WTC11 (cell line): Measurements from ENCODE around the gene CHRNB1. TPM values are rescaled to one million over a fixed set of nuclear protein-coding genes. Genes with fewer than 3 reads are reported as not detected.

Source experiments
- ATAC-seq: fragments of 200-7000 bp; cut with Tn5 transposase; 2 replicates; pipeline ENCODE4 v1.10.0; 2021; ENCODE audit warnings: mild to moderate bottlenecking, moderate library complexity
- CTCF ChIA-PET: fragments of 300-600 bp; sonication (Branson Sonifier 250); formaldehyde crosslinking; loops from one replicate; lab custom pipeline; 2021; ENCODE audit warnings: antibody characterized with exemption; lab: Charles Lee
- POLR2A ChIA-PET: fragments of 350-600 bp; sonication (Branson Sonifier 250); formaldehyde crosslinking; loops from one replicate; lab custom pipeline; 2021; ENCODE audit warnings: antibody characterized with exemption; lab: Charles Lee
- DNase-seq: peaks from one replicate; pipeline ENCODE4 v3.0.0; 2021; ENCODE audit warnings: low spot score
- H3K27ac Mint-ChIP-seq: 2 replicates; pipeline ENCODE4 v1.8.0; 2021; ENCODE audit warnings: mixed read lengths
- H3K27me3 Mint-ChIP-seq: 2 replicates; pipeline ENCODE4 v1.8.0; 2021; ENCODE audit warnings: low read depth, mild to moderate bottlenecking, moderate library complexity, mixed read lengths
- H3K36me3 Mint-ChIP-seq: 2 replicates; pipeline ENCODE4 v1.8.0; 2021; ENCODE audit warnings: mixed read lengths
- H3K4me1 Mint-ChIP-seq: 2 replicates; pipeline ENCODE4 v1.8.0; 2022; ENCODE audit warnings: mixed read lengths
- H3K4me3 Mint-ChIP-seq: 2 replicates; pipeline ENCODE4 v1.8.0; 2021; ENCODE audit warnings: mild to moderate bottlenecking, moderate library complexity, mixed read lengths
- H3K9me3 Mint-ChIP-seq: 2 replicates; pipeline ENCODE4 v1.8.0; 2021; ENCODE audit warnings: mixed read lengths
- AFF4 ChIP-seq: sonication (generic); formaldehyde crosslinking; IDR thresholded peaks from 2 replicates; pipeline ENCODE4 v1.8.1; 2023; ENCODE audit warnings: mild to moderate bottlenecking, missing genetic modification reagents, borderline replicate concordance
- ATF2 ChIP-seq: sonication (generic); formaldehyde crosslinking; IDR thresholded peaks from 2 replicates; pipeline ENCODE4 v1.8.1; 2022; ENCODE audit warnings: low read depth, missing genetic modification reagents, borderline replicate concordance
- E2F4 ChIP-seq: sonication (generic); formaldehyde crosslinking; IDR thresholded peaks from 2 replicates; pipeline ENCODE4 v1.8.1; 2022; ENCODE audit warnings: low read depth, mild to moderate bottlenecking, moderate library complexity, missing genetic modification reagents, borderline replicate concordance
- FOXK1 ChIP-seq: sonication (generic); formaldehyde crosslinking; IDR thresholded peaks from 2 replicates; pipeline ENCODE4 v1.8.0; 2022; ENCODE audit warnings: mild to moderate bottlenecking, moderate library complexity, missing genetic modification reagents
- FOXP4 ChIP-seq: sonication (generic); formaldehyde crosslinking; IDR thresholded peaks from 2 replicates; pipeline ENCODE4 v1.8.0; 2022; ENCODE audit warnings: mild to moderate bottlenecking, missing genetic modification reagents
- HMGXB4 ChIP-seq: sonication (generic); formaldehyde crosslinking; IDR thresholded peaks from 2 replicates; pipeline ENCODE4 v1.8.1; 2023; ENCODE audit warnings: mild to moderate bottlenecking, moderate library complexity, missing genetic modification reagents
- IRF2 ChIP-seq: sonication (generic); formaldehyde crosslinking; IDR thresholded peaks from 2 replicates; pipeline ENCODE4 v1.8.0; 2022; ENCODE audit warnings: low read depth, missing genetic modification reagents, borderline replicate concordance
- NR2C2 ChIP-seq: sonication (generic); formaldehyde crosslinking; IDR thresholded peaks from 2 replicates; pipeline ENCODE4 v1.8.0; 2022; ENCODE audit warnings: mild to moderate bottlenecking, missing genetic modification reagents
- PRDM15 ChIP-seq: sonication (generic); formaldehyde crosslinking; IDR thresholded peaks from 2 replicates; pipeline ENCODE4 v1.8.0; 2022; ENCODE audit warnings: missing genetic modification reagents
- PREB ChIP-seq: sonication (generic); formaldehyde crosslinking; IDR thresholded peaks from 2 replicates; pipeline ENCODE4 v1.8.1; 2022; ENCODE audit warnings: mild to moderate bottlenecking, missing genetic modification reagents, moderate library complexity, borderline replicate concordance
- RORB ChIP-seq: fragments of 250-450 bp; sonication (Bioruptor Pico); IDR thresholded peaks from 2 replicates; pipeline ENCODE4 v1.9.0; 2021; ENCODE audit warnings: mild to moderate bottlenecking
- STAT6 ChIP-seq: sonication (generic); formaldehyde crosslinking; conservative IDR thresholded peaks from 2 replicates; pipeline ENCODE4 v1.8.1; 2023; ENCODE audit warnings: mild to moderate bottlenecking, low read depth, missing genetic modification reagents, moderate library complexity
- TEAD4 ChIP-seq: sonication (generic); formaldehyde crosslinking; IDR thresholded peaks from 2 replicates; pipeline ENCODE4 v1.8.0; 2022; ENCODE audit warnings: mild to moderate bottlenecking, missing genetic modification reagents
- TP53 ChIP-seq: sonication (generic); formaldehyde crosslinking; IDR thresholded peaks from 2 replicates; pipeline ENCODE4 v1.8.1; 2023; ENCODE audit warnings: mild to moderate bottlenecking, missing genetic modification reagents
- ZNF263 ChIP-seq: sonication (generic); formaldehyde crosslinking; IDR thresholded peaks from 2 replicates; pipeline ENCODE4 v1.8.1; 2022; ENCODE audit warnings: low read depth, mild to moderate bottlenecking, moderate library complexity, missing genetic modification reagents
- ZNF512 ChIP-seq: sonication (generic); formaldehyde crosslinking; IDR thresholded peaks from 2 replicates; pipeline ENCODE4 v1.8.1; 2022; ENCODE audit warnings: missing genetic modification reagents, borderline replicate concordance
- total RNA-seq: library from RNA; stranded (reverse); gene quantifications from 3 replicates; pipeline ENCODE4 v1.2.3, GENCODE V29; 2021

Gene CHRNB1
- total RNA-seq, 1 experiment from 2014 or later, result 16.0 TPM

- TF ChIP-seq STAT6 (CRISPR knock-in tag), result no peak
- TF ChIP-seq TEAD4 (CRISPR knock-in tag), result no peak
- no peak for TF ChIP-seq RORB
- no peak for TF ChIP-seq E2F4
- no peak for TF ChIP-seq ZNF512
- TF ChIP-seq PRDM15 (CRISPR knock-in tag), result no peak
- TF ChIP-seq ATF2 (CRISPR knock-in tag), result no peak
- no peak for TF ChIP-seq IRF2 (CRISPR knock-in tag)
- TF ChIP-seq PREB (CRISPR knock-in tag), result no peak
- TF ChIP-seq FOXP4 (CRISPR knock-in tag), result no peak
- no peak for TF ChIP-seq TP53 (CRISPR knock-in tag)
- no peak for TF ChIP-seq AFF4
- TF ChIP-seq FOXK1 (CRISPR knock-in tag), result no peak
- no peak for TF ChIP-seq NR2C2 (CRISPR knock-in tag)
- TF ChIP-seq ZNF263 (CRISPR knock-in tag), result no peak
- TF ChIP-seq HMGXB4 (CRISPR knock-in tag), result no peak
- peaks cover 10% of the 10 kb centered on the region for H3K4me1 Mint-ChIP-seq
- H3K27ac Mint-ChIP-seq, result 0 out of 2 replicates have a peak overlapping the region, but pooled peaks have one; percentile 22
- H3K9me3 Mint-ChIP-seq, result no peaks in the 10 kb centered on the region
- H3K27me3 Mint-ChIP-seq, result no peaks in the 10 kb centered on the region
- no peak for ATAC-seq
- no peak for DNase-seq
- POLR2A ChIA-PET, result interaction anchor here (0.8 to 1.1 kb wide), 3 partner anchors 10 to 71 kb away, joined by 3 to 4 read pairs (median 4); no protein-coding TSS in a partner anchor
- CTCF ChIA-PET, result interaction anchor here (1.3 to 3.3 kb wide), 4 partner anchors 12 to 67 kb away, joined by 3 to 8 read pairs (median 6); partner anchors contain the start of genes PLSCR3 and TMEM102
- no peak overlapping the region for H3K4me3 Mint-ChIP-seq
- no peaks in the 10 kb centered on the region for H3K36me3 Mint-ChIP-seq
These were observed 21.2 kb upstream of the CHRNB1 start for GRCh38 chr17:7423679-7424078.
